ENCODE measurements around the gene PRKAR1B. TPM values are rescaled to one million over a fixed set of nuclear protein-coding genes. Genes with fewer than 3 reads are reported as not detected.

Gene PRKAR1B
- polyA plus RNA-seq, 1 of the 3 experiments (the other 2 are of a cell fraction) = 63.7 TPM

DNA sequence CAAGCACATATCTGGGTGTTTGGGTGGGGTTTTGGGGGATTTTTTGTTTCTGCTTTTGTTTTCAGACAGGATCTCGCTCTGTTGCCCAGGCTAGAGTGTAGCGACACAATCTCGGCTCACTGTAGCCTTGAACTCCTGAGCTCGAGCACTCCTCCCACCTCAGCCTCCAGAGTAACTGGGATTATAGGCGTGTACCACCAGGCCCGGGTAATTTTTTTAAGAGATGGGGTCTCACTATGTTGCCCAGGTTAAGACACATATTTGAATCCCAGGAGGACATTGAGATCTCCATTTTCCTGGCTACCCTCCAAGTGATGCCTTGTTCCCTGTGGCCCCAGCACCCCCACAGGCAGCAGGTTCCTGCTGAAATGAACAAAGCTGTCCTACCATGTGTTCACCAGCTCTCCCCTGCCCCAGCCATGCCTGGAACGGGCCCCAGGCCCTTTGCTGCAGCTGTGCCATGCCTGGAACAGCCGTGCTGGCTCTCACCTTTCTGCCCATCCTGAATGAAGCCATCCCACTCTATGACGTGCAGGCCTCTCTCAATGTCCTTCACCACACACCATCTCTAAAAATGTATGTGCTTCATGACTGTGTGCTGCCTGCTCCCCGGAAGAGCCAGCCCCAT is 55.6 kb downstream of the PRKAR1B start:
- peaks cover 9% of the 10 kb centered on the region in 2 experiments for H3K36me3 ChIP-seq (replicated peaks in 1 of 2; ENCODE audit: control insufficient read depth in 1 of 2, insufficient read depth in 2 of 2, low read length in 1 of 2)
- H4K20me1 ChIP-seq (ENCODE audit: insufficient read depth) = no peaks in the 10 kb centered on the region
- CTCF ChIA-PET = interaction anchor here (1.2 to 1.5 kb wide), 3 partner anchors 13 to 125 kb away, joined by 3 to 4 read pairs (median 4); no protein-coding TSS in a partner anchor
- H3K4me1 ChIP-seq (ENCODE audit: control insufficient read depth in 1 of 2, insufficient read depth in 2 of 2, low read depth in 1 of 2, low read length in 1 of 2) = peaks cover 0 to 5% of the 10 kb centered on the region in 2 experiments; a peak in 1 of 4 replicates
- no peak overlapping the region for H2AFZ ChIP-seq (ENCODE audit: low read depth)
- no peaks in the 10 kb centered on the region for H3F3A ChIP-seq (replicated peaks; ENCODE audit: insufficient read depth)
- no peaks in the 10 kb centered on the region for H3K27me3 ChIP-seq (ENCODE audit: insufficient read depth)
- H3K9me3 ChIP-seq = no peaks in the 10 kb centered on the region
- POLR2A ChIA-PET = no interaction called here
- TF ChIP-seq TCF12 (IDR thresholded peaks at IDR 0.05) = no peak
- TF ChIP-seq, protein P1, sequence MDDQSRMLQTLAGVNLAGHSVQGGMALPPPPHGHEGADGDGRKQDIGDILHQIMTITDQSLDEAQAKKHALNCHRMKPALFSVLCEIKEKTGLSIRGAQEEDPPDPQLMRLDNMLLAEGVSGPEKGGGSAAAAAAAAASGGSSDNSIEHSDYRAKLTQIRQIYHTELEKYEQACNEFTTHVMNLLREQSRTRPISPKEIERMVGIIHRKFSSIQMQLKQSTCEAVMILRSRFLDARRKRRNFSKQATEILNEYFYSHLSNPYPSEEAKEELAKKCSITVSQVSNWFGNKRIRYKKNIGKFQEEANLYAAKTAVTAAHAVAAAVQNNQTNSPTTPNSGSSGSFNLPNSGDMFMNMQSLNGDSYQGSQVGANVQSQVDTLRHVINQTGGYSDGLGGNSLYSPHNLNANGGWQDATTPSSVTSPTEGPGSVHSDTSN (IDR thresholded peaks at IDR 0.05) = no peak
- TF ChIP-seq MEF2A (IDR thresholded peaks at IDR 0.05; ENCODE audit: borderline replicate concordance, low read depth) = no peak
- TF ChIP-seq, protein P2, sequence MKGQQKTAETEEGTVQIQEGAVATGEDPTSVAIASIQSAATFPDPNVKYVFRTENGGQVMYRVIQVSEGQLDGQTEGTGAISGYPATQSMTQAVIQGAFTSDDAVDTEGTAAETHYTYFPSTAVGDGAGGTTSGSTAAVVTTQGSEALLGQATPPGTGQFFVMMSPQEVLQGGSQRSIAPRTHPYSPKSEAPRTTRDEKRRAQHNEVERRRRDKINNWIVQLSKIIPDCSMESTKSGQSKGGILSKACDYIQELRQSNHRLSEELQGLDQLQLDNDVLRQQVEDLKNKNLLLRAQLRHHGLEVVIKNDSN (IDR thresholded peaks at IDR 0.05; ENCODE audit: borderline replicate concordance, low read depth) = no peak
- no peak for TF ChIP-seq ELF1 (IDR thresholded peaks at IDR 0.05)
- TF ChIP-seq, protein P3, sequence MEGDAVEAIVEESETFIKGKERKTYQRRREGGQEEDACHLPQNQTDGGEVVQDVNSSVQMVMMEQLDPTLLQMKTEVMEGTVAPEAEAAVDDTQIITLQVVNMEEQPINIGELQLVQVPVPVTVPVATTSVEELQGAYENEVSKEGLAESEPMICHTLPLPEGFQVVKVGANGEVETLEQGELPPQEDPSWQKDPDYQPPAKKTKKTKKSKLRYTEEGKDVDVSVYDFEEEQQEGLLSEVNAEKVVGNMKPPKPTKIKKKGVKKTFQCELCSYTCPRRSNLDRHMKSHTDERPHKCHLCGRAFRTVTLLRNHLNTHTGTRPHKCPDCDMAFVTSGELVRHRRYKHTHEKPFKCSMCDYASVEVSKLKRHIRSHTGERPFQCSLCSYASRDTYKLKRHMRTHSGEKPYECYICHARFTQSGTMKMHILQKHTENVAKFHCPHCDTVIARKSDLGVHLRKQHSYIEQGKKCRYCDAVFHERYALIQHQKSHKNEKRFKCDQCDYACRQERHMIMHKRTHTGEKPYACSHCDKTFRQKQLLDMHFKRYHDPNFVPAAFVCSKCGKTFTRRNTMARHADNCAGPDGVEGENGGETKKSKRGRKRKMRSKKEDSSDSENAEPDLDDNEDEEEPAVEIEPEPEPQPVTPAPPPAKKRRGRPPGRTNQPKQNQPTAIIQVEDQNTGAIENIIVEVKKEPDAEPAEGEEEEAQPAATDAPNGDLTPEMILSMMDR (IDR thresholded peaks at IDR 0.05) = no peak
- TF ChIP-seq GATA2 (CRISPR knock-in tag; IDR thresholded peaks at IDR 0.05) = no peak
- TF ChIP-seq FOSL2 (IDR thresholded peaks at IDR 0.05; ENCODE audit: borderline replicate concordance, low read depth) = no peak
- DNase-seq = no peak
- no peak overlapping the region for H3K9ac ChIP-seq
- WGBS (ENCODE audit: low lambda C conversion rate) = 84% methylated on average over 10 of the region's 10 CpGs
- H3K27ac ChIP-seq (ENCODE audit: low read depth in 2 of 2, low read length in 1 of 2) = no peak overlapping the region
- H3K4me2 ChIP-seq = no peak overlapping the region
- no peak overlapping the region for H3K4me3 ChIP-seq (ENCODE audit: low read depth in 2 of 2, low read length in 1 of 2)
- H3K79me2 ChIP-seq (ENCODE audit: insufficient read depth) = no peaks in the 10 kb centered on the region
- no peaks in the 10 kb centered on the region for H3K9me2 ChIP-seq

DNA sequence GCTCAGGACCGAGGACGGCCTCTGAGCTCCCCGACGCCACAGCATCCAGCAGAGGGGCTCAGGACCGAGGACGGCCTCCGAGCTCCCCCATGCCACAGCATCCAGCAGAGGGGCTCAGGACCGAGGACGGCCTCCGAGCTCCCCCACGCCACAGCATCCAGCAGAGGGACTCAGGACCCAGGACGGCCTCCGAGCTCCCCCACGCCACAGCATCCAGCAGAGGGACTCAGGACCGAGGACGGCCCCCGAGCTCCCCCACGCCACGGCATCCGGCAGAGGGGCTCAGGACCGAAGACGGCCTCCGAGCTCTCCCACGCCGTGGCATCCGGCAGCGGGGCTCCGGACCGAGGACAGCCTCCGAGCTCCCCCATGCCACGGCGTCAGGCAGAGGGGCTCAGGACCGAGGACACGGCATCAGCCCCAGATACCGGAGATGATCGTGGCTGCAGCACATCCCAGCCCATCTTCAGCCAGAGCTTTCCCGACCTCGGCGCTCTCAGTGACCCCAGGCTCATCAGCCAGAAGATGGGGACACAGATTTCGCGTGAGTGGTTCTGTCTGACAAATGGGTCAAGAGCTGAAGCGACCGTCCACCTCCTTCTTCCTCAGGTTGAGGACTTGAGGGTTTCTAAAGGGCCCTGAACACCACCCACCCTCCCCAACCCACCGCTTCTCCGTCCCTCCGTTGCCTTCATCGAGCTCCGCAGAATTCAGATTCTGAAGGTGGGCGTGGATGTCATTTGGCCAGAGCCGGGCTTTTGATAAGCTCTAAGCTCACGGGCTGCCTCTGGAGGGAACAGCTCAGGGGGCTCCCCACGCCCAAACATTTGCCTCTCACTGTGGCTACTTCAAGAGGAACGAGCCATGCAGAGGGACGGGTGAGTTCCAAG is 56.3 kb downstream of the PRKAR1B start:
- Histone ChIP-seq H4K20me1 (ENCODE audit: insufficient read depth) (no peaks in the 10 kb centered on the region), H3K27ac (ENCODE audit: low read depth in 2 of 2, low read length in 1 of 2) (no peak overlapping the region), H3K79me2 (ENCODE audit: insufficient read depth) (no peaks in the 10 kb centered on the region), H3K36me3 (replicated peaks in 1 of 2; ENCODE audit: control insufficient read depth in 1 of 2, insufficient read depth in 2 of 2, low read length in 1 of 2) (peaks cover 4 to 9% of the 10 kb centered on the region in 2 experiments), H3K27me3 (ENCODE audit: insufficient read depth) (no peaks in the 10 kb centered on the region), H3K4me2 (no peak overlapping the region), H2AFZ (ENCODE audit: low read depth) (no peak overlapping the region), H3F3A (replicated peaks; ENCODE audit: insufficient read depth) (no peaks in the 10 kb centered on the region), H3K9me2 (no peaks in the 10 kb centered on the region), H3K9ac (no peak overlapping the region), H3K9me3 (no peaks in the 10 kb centered on the region), H3K4me3 (ENCODE audit: low read depth in 2 of 2, low read length in 1 of 2) (no peak overlapping the region), H3K4me1 (ENCODE audit: control insufficient read depth in 1 of 2, insufficient read depth in 2 of 2, low read depth in 1 of 2, low read length in 1 of 2) (peaks cover 0 to 12% of the 10 kb centered on the region in 2 experiments; a peak in 2 of 4 replicates)
- CTCF ChIA-PET = interaction anchor here (1.2 to 1.5 kb wide), 2 partner anchors 14 to 32 kb away, joined by 3 to 4 read pairs; no protein-coding TSS in a partner anchor
- DNase-seq = no peak
- POLR2A ChIA-PET = no interaction called here
- WGBS (ENCODE audit: low lambda C conversion rate) = 94% methylated on average over 44 of the region's 54 CpGs
- TF ChIP-seq NFIC (IDR thresholded peaks at IDR 0.05; ENCODE audit: borderline replicate concordance) = no peak
- TF ChIP-seq, protein P2 (IDR thresholded peaks at IDR 0.05; ENCODE audit: borderline replicate concordance, low read depth) = no peak
- TF ChIP-seq, protein P4, sequence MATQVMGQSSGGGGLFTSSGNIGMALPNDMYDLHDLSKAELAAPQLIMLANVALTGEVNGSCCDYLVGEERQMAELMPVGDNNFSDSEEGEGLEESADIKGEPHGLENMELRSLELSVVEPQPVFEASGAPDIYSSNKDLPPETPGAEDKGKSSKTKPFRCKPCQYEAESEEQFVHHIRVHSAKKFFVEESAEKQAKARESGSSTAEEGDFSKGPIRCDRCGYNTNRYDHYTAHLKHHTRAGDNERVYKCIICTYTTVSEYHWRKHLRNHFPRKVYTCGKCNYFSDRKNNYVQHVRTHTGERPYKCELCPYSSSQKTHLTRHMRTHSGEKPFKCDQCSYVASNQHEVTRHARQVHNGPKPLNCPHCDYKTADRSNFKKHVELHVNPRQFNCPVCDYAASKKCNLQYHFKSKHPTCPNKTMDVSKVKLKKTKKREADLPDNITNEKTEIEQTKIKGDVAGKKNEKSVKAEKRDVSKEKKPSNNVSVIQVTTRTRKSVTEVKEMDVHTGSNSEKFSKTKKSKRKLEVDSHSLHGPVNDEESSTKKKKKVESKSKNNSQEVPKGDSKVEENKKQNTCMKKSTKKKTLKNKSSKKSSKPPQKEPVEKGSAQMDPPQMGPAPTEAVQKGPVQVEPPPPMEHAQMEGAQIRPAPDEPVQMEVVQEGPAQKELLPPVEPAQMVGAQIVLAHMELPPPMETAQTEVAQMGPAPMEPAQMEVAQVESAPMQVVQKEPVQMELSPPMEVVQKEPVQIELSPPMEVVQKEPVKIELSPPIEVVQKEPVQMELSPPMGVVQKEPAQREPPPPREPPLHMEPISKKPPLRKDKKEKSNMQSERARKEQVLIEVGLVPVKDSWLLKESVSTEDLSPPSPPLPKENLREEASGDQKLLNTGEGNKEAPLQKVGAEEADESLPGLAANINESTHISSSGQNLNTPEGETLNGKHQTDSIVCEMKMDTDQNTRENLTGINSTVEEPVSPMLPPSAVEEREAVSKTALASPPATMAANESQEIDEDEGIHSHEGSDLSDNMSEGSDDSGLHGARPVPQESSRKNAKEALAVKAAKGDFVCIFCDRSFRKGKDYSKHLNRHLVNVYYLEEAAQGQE (IDR thresholded peaks at IDR 0.05; ENCODE audit: low read depth, low read length) = no peak
- no peak for TF ChIP-seq EZH2phosphoT487 (IDR thresholded peaks at IDR 0.05; ENCODE audit: borderline replicate concordance, low read depth)
- TF ChIP-seq FOSL2 (IDR thresholded peaks at IDR 0.05; ENCODE audit: borderline replicate concordance, low read depth) = no peak
- no peak for TF ChIP-seq TEAD4 (IDR thresholded peaks at IDR 0.05; ENCODE audit: borderline replicate concordance, insufficient read depth)
- TF ChIP-seq RCOR1 (IDR thresholded peaks at IDR 0.05; ENCODE audit: low read length) = no peak
- no peak for TF ChIP-seq CHD2 (IDR thresholded peaks at IDR 0.05; ENCODE audit: low read length, partially characterized antibody)
- no peak for TF ChIP-seq FOXM1 (IDR thresholded peaks at IDR 0.05; ENCODE audit: low read depth)
